BE2C (cell line): Measurements from ENCODE around the gene ATP9B.

Source experiments
- DNase-seq: peaks from one replicate; pipeline ENCODE4 v3.0.0-alpha.2; 2020
- H3K27me3 ChIP-seq: fragments of 250-450 bp; sonication (Bioruptor Pico); 2 replicates; pipeline ENCODE4 v1.5.1; 2020; ENCODE audit warnings: mild to moderate bottlenecking
- H3K36me3 ChIP-seq: fragments of 250-450 bp; sonication (Bioruptor Pico); 2 replicates; pipeline ENCODE4 v1.5.1; 2020; ENCODE audit warnings: mild to moderate bottlenecking
- H3K4me1 ChIP-seq: fragments of 250-450 bp; sonication (Bioruptor Pico); 2 replicates; pipeline ENCODE4 v1.5.1; 2020
- H3K4me3 ChIP-seq: 2 replicates; pipeline ENCODE4 v1.5.1; 2011; ENCODE audit warnings: low read depth, low read length
- H3K9me3 ChIP-seq: fragments of 250-450 bp; sonication (Bioruptor Pico); 2 replicates; pipeline ENCODE4 v1.5.1; 2020
- TF ChIP-seq, protein P1 (sequence below): IDR thresholded peaks from 2 replicates; pipeline ENCODE4 v1.5.1; 2012; ENCODE audit warnings: mild to moderate bottlenecking, low read depth, low read length

Gene ATP9B

DNA sequence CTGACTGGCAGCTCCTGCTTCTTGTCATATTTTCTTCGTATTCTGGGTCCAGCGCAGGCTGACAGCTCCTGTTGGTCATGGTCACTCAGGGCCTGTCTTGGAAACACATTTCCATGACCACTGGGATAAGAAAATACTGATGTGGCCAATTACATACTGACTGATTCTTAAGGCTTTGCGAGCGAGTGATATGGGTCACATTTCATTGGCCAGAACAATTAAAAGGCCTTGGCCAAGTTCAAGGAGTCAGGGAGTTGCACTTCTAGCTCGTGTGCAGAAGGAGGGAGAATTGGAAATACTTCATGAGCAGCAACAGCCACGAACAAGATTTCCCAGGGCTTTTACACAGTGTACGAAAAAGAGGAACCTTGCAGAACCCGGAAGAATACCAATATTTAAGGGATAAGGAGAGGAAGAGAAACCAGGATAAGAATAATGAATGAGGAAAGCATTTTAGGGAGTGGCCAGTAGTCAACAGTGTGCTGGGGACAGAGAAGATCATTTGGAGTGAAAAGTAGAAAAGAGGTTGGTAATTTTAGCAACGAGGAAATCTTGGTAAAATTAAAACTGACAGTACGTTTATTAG lies 149.5 kb downstream of the ATP9B start:
- H3K36me3 ChIP-seq: no peaks in the 10 kb centered on the region
- DNase-seq: no peak
- TF ChIP-seq, protein P1, sequence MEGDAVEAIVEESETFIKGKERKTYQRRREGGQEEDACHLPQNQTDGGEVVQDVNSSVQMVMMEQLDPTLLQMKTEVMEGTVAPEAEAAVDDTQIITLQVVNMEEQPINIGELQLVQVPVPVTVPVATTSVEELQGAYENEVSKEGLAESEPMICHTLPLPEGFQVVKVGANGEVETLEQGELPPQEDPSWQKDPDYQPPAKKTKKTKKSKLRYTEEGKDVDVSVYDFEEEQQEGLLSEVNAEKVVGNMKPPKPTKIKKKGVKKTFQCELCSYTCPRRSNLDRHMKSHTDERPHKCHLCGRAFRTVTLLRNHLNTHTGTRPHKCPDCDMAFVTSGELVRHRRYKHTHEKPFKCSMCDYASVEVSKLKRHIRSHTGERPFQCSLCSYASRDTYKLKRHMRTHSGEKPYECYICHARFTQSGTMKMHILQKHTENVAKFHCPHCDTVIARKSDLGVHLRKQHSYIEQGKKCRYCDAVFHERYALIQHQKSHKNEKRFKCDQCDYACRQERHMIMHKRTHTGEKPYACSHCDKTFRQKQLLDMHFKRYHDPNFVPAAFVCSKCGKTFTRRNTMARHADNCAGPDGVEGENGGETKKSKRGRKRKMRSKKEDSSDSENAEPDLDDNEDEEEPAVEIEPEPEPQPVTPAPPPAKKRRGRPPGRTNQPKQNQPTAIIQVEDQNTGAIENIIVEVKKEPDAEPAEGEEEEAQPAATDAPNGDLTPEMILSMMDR: no peak
- H3K9me3 ChIP-seq: no peaks in the 10 kb centered on the region
- no peaks in the 10 kb centered on the region for H3K4me1 ChIP-seq
- H3K27me3 ChIP-seq: no peaks in the 10 kb centered on the region
- H3K4me3 ChIP-seq: no peak overlapping the region

- no peaks in the 10 kb centered on the region for H3K4me1 ChIP-seq
- TF ChIP-seq, protein P1: no peak
- peak; percentile 39 for DNase-seq
- no peaks in the 10 kb centered on the region for H3K9me3 ChIP-seq
- no peaks in the 10 kb centered on the region for H3K36me3 ChIP-seq
- H3K4me3 ChIP-seq: no peak overlapping the region
- no peaks in the 10 kb centered on the region for H3K27me3 ChIP-seq
Measured at GRCh38 chr18:79221136-79221535, 151.9 kb downstream of the ATP9B start.

- H3K36me3 ChIP-seq: no peaks in the 10 kb centered on the region
- no peaks in the 10 kb centered on the region for H3K9me3 ChIP-seq
- H3K27me3 ChIP-seq: no peaks in the 10 kb centered on the region
- H3K4me1 ChIP-seq: no peaks in the 10 kb centered on the region
- H3K4me3 ChIP-seq: no peak overlapping the region
- DNase-seq: no peak
- TF ChIP-seq, protein P1: no peak
Measured at GRCh38 chr18:79222790-79223189, 153.6 kb downstream of the ATP9B start.

DNA sequence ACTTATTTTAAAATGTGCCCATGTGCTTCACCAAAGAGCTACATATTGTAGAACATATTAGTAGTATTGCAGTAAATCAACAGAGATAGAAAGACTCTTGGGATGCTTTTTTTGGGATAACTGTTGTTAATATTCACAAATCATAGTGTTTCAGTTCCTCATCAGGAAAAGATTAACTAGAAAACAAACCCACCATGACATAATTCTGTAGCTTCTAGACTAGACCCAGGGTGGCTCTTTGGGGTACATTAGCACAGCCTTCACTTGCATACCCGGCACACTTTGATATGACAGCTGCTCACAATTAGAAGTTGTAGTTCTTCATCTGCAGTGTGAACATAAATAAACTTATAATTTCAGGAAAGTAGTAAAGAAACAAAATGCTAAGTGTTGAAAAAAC lies 154.2 kb downstream of the ATP9B start:
- Histone ChIP-seq H3K36me3 (no peaks in the 10 kb centered on the region), H3K9me3 (no peaks in the 10 kb centered on the region), H3K27me3 (no peaks in the 10 kb centered on the region), H3K4me1 (no peaks in the 10 kb centered on the region), H3K4me3 (no peak overlapping the region)
- TF ChIP-seq, protein P1: no peak
- no peak for DNase-seq

- TF ChIP-seq, protein P1: no peak
- H3K27me3 ChIP-seq: no peaks in the 10 kb centered on the region
- H3K4me1 ChIP-seq: no peaks in the 10 kb centered on the region
- H3K36me3 ChIP-seq: no peaks in the 10 kb centered on the region
- DNase-seq: no peak
- no peaks in the 10 kb centered on the region for H3K9me3 ChIP-seq
- H3K4me3 ChIP-seq: no peak overlapping the region
Measured at GRCh38 chr18:79224381-79224780, 155.2 kb downstream of the ATP9B start.

DNA sequence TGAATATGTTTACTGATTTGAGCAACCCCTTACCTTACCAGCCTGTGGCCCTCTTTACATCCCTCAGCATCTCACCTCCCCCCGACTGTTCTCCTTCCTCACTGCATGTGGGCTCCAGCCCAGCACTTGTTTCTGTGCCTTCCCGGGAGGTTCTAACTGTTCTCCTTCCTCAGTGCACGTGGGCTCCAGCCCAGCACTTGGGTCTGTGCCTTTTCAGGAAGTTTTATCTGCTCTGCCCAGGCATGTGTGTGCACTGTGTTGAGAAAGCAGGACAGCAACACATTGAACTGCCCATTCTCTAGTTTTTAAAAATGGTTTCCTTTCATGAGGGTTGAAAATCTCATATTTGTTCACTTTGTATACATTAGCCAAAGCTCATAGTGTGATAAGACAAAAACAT lies 158.4 kb downstream of the ATP9B start:
- DNase-seq: no peak

More for the DNA sequence above, 158.4 kb downstream of the ATP9B start:
- Histone ChIP-seq H3K36me3 (no peaks in the 10 kb centered on the region), H3K9me3 (no peaks in the 10 kb centered on the region), H3K4me3 (no peak overlapping the region), H3K4me1 (no peaks in the 10 kb centered on the region), H3K27me3 (no peaks in the 10 kb centered on the region)
- TF ChIP-seq, protein P1: no peak
